OCI-LY1 (cell line): Measurements from ENCODE around the gene PPCDC.

Experiments used
- EZH2 ChIP-seq: fragments of 200-600 bp; sonication (generic), shearing (Covaris generic); IDR thresholded peaks from 2 replicates; pipeline ENCODE4 v1.8.0; 2017; ENCODE audit warnings: borderline replicate concordance, mixed run types, mild to moderate bottlenecking, antibody characterized with exemption, low read length, moderate library complexity, mixed read lengths
- TF ChIP-seq, protein P1 (sequence below): fragments of 200-600 bp; sonication (generic), shearing (Covaris generic); IDR thresholded peaks from 2 replicates; pipeline ENCODE4 v1.5.1; 2017; ENCODE audit warnings: mild to moderate bottlenecking, antibody characterized with exemption, low read length, moderate library complexity, mixed read lengths

DNA sequence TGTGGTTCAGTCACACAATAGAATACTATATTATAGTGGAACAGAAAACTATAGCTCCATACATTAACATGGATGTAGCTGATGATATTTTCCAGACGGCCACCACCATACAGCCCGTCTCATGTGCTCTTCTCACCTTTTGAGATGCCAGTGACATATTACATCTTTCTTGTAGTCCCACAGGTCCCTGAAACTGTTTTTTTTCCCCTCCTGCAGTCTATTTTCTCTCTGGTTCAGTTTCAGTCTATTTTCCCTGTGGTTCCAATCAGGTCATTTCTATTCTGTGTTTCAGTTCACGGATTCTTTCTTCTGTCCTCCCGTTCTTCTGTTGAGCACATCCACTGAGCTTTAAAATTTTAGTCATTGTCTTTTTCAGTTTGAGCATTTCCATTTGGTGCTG lies 72.2 kb downstream of the PPCDC start:
- TF ChIP-seq, protein P1, sequence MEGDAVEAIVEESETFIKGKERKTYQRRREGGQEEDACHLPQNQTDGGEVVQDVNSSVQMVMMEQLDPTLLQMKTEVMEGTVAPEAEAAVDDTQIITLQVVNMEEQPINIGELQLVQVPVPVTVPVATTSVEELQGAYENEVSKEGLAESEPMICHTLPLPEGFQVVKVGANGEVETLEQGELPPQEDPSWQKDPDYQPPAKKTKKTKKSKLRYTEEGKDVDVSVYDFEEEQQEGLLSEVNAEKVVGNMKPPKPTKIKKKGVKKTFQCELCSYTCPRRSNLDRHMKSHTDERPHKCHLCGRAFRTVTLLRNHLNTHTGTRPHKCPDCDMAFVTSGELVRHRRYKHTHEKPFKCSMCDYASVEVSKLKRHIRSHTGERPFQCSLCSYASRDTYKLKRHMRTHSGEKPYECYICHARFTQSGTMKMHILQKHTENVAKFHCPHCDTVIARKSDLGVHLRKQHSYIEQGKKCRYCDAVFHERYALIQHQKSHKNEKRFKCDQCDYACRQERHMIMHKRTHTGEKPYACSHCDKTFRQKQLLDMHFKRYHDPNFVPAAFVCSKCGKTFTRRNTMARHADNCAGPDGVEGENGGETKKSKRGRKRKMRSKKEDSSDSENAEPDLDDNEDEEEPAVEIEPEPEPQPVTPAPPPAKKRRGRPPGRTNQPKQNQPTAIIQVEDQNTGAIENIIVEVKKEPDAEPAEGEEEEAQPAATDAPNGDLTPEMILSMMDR: no peak
- no peak for TF ChIP-seq EZH2
